Neuronal stem cell (in vitro differentiated cells): Measurements from ENCODE around the gene STK33.

ENCODE experiments used
- DNase-seq: peaks from one replicate; pipeline ENCODE4 v3.0.0-alpha.2; 2013; ENCODE audit warnings: low spot score
- H2AFZ ChIP-seq: one replicate; pipeline ENCODE4 v1.6.1; 2013; ENCODE audit warnings: mild to moderate bottlenecking, low read length, inconsistent platforms
- H2AK5ac ChIP-seq: 2 replicates; pipeline ENCODE4 v1.6.1; 2013; ENCODE audit warnings: low read depth, mild to moderate bottlenecking, inconsistent platforms, low read length, moderate library complexity, mixed read lengths
- H2BK120ac ChIP-seq: 2 replicates; pipeline ENCODE4 v1.6.1; 2013; ENCODE audit warnings: low read depth, mild to moderate bottlenecking, inconsistent platforms, low read length, moderate library complexity, mixed read lengths
- H2BK12ac ChIP-seq: one replicate; pipeline ENCODE4 v1.6.1; 2013; ENCODE audit warnings: low read length, inconsistent platforms
- H2BK15ac ChIP-seq: 2 replicates; pipeline ENCODE4 v1.6.1; 2013; ENCODE audit warnings: mild to moderate bottlenecking, low read length, inconsistent platforms, mixed read lengths
- H2BK5ac ChIP-seq: one replicate; pipeline ENCODE4 v1.6.1; 2013; ENCODE audit warnings: inconsistent platforms, mild to moderate bottlenecking, low read length, moderate library complexity
- H3K14ac ChIP-seq: one replicate; pipeline ENCODE4 v1.6.1; 2013; ENCODE audit warnings: low read length, inconsistent platforms
- H3K18ac ChIP-seq: 2 replicates; pipeline ENCODE4 v1.6.1; 2013; ENCODE audit warnings: low read length, inconsistent platforms
- H3K23ac ChIP-seq: 2 replicates; pipeline ENCODE4 v1.6.1; 2013; ENCODE audit warnings: low read depth, mild to moderate bottlenecking, mixed read lengths, low read length, inconsistent platforms; ENCODE audit not compliant: poor library complexity
- H3K27ac ChIP-seq: replicated peaks from 3 replicates; pipeline ENCODE4 v1.5.1; 2013; ENCODE audit warnings: low read length, inconsistent platforms
- H3K27me3 ChIP-seq, 3 experiments: 2 replicates each; pipeline ENCODE4 v1.6.1; 2013; ENCODE audit warnings: low read length in 3 of 3, mild to moderate bottlenecking in 2 of 3, inconsistent platforms in 1 of 3, low read depth in 1 of 3, mixed read lengths in 1 of 3, moderate library complexity in 1 of 3; ENCODE audit not compliant: control insufficient read depth in 3 of 3, insufficient read depth in 3 of 3
- H3K36me3 ChIP-seq, 2 donors: replicated peaks in 1 of 2; 2 replicates each; pipeline ENCODE4 v1.6.1; 2013; ENCODE audit warnings: low read length in 2 of 2; ENCODE audit not compliant: control insufficient read depth in 2 of 2, insufficient read depth in 2 of 2
- H3K4ac ChIP-seq: 2 replicates; pipeline ENCODE4 v1.6.1; 2013; ENCODE audit warnings: inconsistent platforms, mild to moderate bottlenecking, low read length, moderate library complexity
- H3K4me1 ChIP-seq, 2 donors: 1 replicate in 1 of 2; 2 replicates in 1 of 2; pipeline ENCODE4 v1.6.1; 2013; ENCODE audit warnings: low read length in 2 of 2, low read depth in 1 of 2; ENCODE audit not compliant: control insufficient read depth in 2 of 2, insufficient read depth in 1 of 2
- H3K4me2 ChIP-seq: one replicate; pipeline ENCODE4 v1.6.1; 2013; ENCODE audit warnings: mild to moderate bottlenecking, low read length, inconsistent platforms; ENCODE audit not compliant: insufficient read depth, poor library complexity, severe bottlenecking
- H3K4me3 ChIP-seq, 2 donors: 2 replicates each; pipeline ENCODE4 v1.5.1; 2013; ENCODE audit warnings: low read length in 2 of 2, mild to moderate bottlenecking in 2 of 2, inconsistent platforms in 1 of 2, moderate library complexity in 1 of 2
- H3K79me1 ChIP-seq: one replicate; pipeline ENCODE4 v1.6.1; 2013; ENCODE audit warnings: low read depth, mild to moderate bottlenecking, inconsistent platforms, low read length, moderate library complexity
- H3K9ac ChIP-seq: one replicate; pipeline ENCODE4 v1.6.1; 2013; ENCODE audit warnings: mild to moderate bottlenecking, low read depth, low read length, inconsistent platforms; ENCODE audit not compliant: poor library complexity
- H3K9me3 ChIP-seq, 2 donors: replicated peaks in 1 of 2; 2 replicates each; pipeline versions ENCODE3 to v1.6.1; 2013; ENCODE audit warnings: low read length in 2 of 2, mild to moderate bottlenecking in 2 of 2, inconsistent platforms in 1 of 2, low read depth in 1 of 2, mixed read lengths in 1 of 2, moderate library complexity in 1 of 2; ENCODE audit not compliant: control insufficient read depth in 2 of 2, insufficient read depth in 1 of 2
- H4K8ac ChIP-seq: one replicate; pipeline ENCODE4 v1.6.1; 2013; ENCODE audit warnings: low read depth, mild to moderate bottlenecking, inconsistent platforms, low read length, moderate library complexity
- H4K91ac ChIP-seq: one replicate; pipeline ENCODE4 v1.6.1; 2013; ENCODE audit warnings: low read length, low read depth, mild to moderate bottlenecking, inconsistent platforms; ENCODE audit not compliant: poor library complexity
- WGBS, 2 donors: extraction: QIAGEN DNeasy Blood & Tissue Kit; methylation state at CpG; one replicate each; pipeline ENCODE4 v1.1.7; 2013; ENCODE audit warnings: missing lambda C conversion rate in 2 of 2, mixed read lengths in 1 of 2; ENCODE audit not compliant: insufficient read length in 2 of 2, insufficient replicate concordance in 1 of 2; ENCODE audit errors: extremely low coverage in 2 of 2; 5-methylcytosine and 5-hydroxymethylcytosine counted together

The STK33 gene

DNA sequence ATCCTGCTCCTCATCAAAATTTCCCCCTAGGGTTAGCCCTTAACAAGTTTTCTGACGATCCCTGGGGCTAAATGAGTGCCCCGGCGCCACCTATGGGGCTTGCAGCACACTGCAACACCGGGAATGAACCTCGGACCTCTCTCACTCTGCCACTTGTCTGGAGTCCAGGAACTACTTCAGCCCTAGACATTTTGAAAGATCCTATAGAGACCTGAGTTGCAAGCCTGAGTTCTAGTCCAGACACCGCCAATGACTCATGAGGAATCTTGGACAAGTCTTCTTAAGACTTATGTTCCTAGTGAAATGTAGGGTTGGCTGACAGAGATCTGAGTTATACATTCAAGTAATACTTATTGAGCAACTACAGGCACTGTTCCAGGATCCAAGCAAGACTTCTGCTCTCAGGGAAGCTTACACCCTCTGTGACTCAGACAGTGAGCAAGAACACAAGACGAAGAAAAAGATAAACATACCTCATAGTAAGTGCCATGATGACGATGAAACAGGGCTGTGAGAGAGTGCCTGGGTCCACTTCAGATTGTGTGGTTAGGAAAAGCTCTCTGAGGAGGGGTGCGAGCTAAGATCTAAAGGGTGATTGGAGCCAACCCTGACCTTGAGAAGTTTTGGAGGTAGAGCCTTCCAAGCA, 10.2 kb upstream of the STK33 start:
- Histone ChIP-seq H3K9ac (no peak overlapping the region), H3K23ac (no peak overlapping the region), H4K8ac (no peak overlapping the region), H3K4me3 (no peak overlapping the region), H3K4me2 (no peak overlapping the region), H3K27me3 (no peaks in the 10 kb centered on the region), H3K9me3 (no peaks in the 10 kb centered on the region), H2AFZ (peak overlapping the region; percentile 15), H3K36me3 (no peaks in the 10 kb centered on the region), H3K79me1 (no peaks in the 10 kb centered on the region), H3K4ac (no peak overlapping the region), H2BK120ac (no peak overlapping the region), H4K91ac (no peak overlapping the region), H2BK5ac (no peak overlapping the region), H2BK15ac (no peak overlapping the region), H3K14ac (no peak overlapping the region), H3K27ac (no peak overlapping the region), H2BK12ac (no peak overlapping the region), H2AK5ac (no peak overlapping the region), H3K4me1 (peaks cover 3 to 7% of the 10 kb centered on the region in 2 donors), H3K18ac (no peak overlapping the region)
- no CpG with 5 or more reads among the region's 9 CpGs for WGBS, 2 donors
- peak; percentile 51 for DNase-seq

DNA sequence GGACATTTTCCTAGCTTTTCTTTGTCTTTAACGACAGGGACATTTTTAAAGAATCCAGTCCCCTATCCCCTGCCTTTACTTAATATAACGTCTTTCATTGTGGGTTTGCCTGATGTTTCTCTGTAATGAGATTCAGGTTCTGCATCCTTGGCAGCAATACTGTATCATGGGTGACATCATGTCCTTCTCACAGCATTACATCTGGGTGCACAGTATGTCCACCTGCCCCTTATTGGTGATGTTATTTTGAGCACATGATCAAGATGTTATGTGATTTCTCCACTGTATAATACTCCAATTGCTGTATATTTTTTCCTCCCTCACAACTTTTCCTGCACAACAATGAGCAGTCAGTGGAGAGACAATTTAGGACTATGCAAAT, 9.7 kb upstream of the STK33 start:
- WGBS, 2 donors: no CpG with 5 or more reads among the region's 2 CpGs
- no peak overlapping the region for H2BK12ac ChIP-seq
- no peak overlapping the region for H3K4ac ChIP-seq
- DNase-seq: no peak
- H3K9me3 ChIP-seq: no peaks in the 10 kb centered on the region
- H3K4me2 ChIP-seq: no peak overlapping the region
- H3K79me1 ChIP-seq: no peaks in the 10 kb centered on the region
- H2BK120ac ChIP-seq: no peak overlapping the region
- no peak overlapping the region for H3K9ac ChIP-seq
- H2AK5ac ChIP-seq: no peak overlapping the region
- H4K91ac ChIP-seq: no peak overlapping the region
- no peaks in the 10 kb centered on the region for H3K27me3 ChIP-seq
- H3K4me3 ChIP-seq: no peak overlapping the region
- H3K4me1 ChIP-seq: peaks cover 3 to 7% of the 10 kb centered on the region in 2 donors
- no peak overlapping the region for H4K8ac ChIP-seq
- H2BK5ac ChIP-seq: no peak overlapping the region
- H3K36me3 ChIP-seq: no peaks in the 10 kb centered on the region
- H3K18ac ChIP-seq: no peak overlapping the region
- no peak overlapping the region for H3K23ac ChIP-seq
- no peak overlapping the region for H2AFZ ChIP-seq
- no peak overlapping the region for H2BK15ac ChIP-seq
- H3K27ac ChIP-seq: no peak overlapping the region
- H3K14ac ChIP-seq: no peak overlapping the region

DNA sequence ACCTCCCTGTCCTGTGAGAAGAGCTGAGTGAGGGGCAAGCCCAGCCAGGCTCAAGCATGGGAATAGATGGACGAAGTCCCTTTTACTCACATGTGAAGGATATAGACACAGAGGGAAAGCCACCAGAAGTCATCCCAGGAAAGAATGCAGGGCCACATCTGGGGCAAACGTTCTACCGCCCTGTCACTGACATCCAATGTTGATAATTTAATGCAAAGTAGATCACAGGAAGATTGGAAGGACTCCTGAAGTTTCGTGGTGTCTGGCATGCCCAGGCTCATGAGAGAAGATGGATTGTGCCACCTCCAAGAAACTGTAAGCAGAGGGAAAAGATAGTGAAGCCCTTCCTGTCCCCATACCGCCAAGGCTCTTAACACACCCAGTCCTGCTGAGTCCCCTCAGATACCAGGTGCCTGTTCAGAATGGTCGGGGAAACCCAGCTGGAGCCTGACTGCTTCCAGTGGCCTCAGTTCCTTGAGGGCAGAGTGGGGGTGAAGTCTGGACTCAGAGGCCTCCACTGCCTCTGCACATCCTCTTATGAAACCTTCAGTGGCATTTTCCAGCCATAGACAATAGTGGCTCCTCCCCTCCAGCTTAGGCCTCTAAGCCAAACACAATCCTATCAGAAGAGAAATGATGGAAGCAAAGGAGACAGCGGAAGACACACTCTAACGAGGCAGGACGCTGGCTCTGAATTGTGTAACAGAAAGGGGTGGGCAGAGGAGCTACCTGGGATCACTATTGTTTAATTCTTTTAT, 7.5 kb upstream of the STK33 start:
- Histone ChIP-seq H3K4me3 (no peak overlapping the region), H4K91ac (no peak overlapping the region), H3K79me1 (no peaks in the 10 kb centered on the region), H3K9ac (no peak overlapping the region), H2BK12ac (no peak overlapping the region), H3K27ac (peak overlapping the region; percentile 19), H2BK5ac (no peak overlapping the region), H3K4ac (no peak overlapping the region), H2BK15ac (no peak overlapping the region), H2AFZ (peak overlapping the region; percentile 85), H3K4me2 (no peak overlapping the region), H3K36me3 (no peaks in the 10 kb centered on the region), H3K27me3 (no peaks in the 10 kb centered on the region), H2AK5ac (no peak overlapping the region), H3K23ac (no peak overlapping the region), H3K4me1 (peaks cover 3 to 7% of the 10 kb centered on the region in 2 donors), H4K8ac (no peak overlapping the region), H3K9me3 (no peaks in the 10 kb centered on the region), H3K18ac (peak overlapping the region; percentile 5), H3K14ac (no peak overlapping the region), H2BK120ac (no peak overlapping the region)
- WGBS, 2 donors: no CpG with 5 or more reads among the region's 9 CpGs
- no peak for DNase-seq

DNA sequence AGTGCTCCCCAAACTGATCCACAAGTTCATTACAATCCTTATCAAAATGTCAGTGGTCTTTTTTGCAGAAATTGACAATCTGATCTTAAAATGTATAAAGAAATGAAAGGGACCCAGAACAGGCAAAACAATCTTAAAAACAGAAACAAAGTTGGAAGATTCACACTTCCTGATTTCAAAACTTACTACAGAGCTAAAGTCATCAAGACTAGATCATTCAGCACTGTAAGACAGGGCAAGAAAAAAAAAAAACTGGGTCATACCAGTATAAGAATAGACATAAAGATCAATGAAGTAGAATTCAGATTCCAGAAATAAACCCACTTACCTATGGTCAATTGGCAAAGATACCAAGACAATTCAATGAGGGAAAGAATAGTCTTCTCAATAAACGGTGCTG, 4.5 kb upstream of the STK33 start:
- no peak overlapping the region for H2BK15ac ChIP-seq
- no peak overlapping the region for H3K27ac ChIP-seq
- no peak overlapping the region for H2AK5ac ChIP-seq
- peaks cover 3 to 10% of the 10 kb centered on the region in 2 donors for H3K4me1 ChIP-seq
- H3K4ac ChIP-seq: no peak overlapping the region
- no peak overlapping the region for H2BK5ac ChIP-seq
- no peak overlapping the region for H3K23ac ChIP-seq
- no peak overlapping the region for H3K9ac ChIP-seq
- no peaks in the 10 kb centered on the region for H3K79me1 ChIP-seq
- H2BK120ac ChIP-seq: no peak overlapping the region
- no peak overlapping the region for H2BK12ac ChIP-seq
- H2AFZ ChIP-seq: no peak overlapping the region
- H4K91ac ChIP-seq: no peak overlapping the region
- no peaks in the 10 kb centered on the region for H3K36me3 ChIP-seq
- DNase-seq: no peak
- no peak overlapping the region for H3K4me2 ChIP-seq
- no peak overlapping the region for H4K8ac ChIP-seq
- no CpG with 5 or more reads among the region's 1 CpG for WGBS, 2 donors
- no peaks in the 10 kb centered on the region for H3K9me3 ChIP-seq
- H3K4me3 ChIP-seq: no peak overlapping the region
- H3K27me3 ChIP-seq: no peaks in the 10 kb centered on the region
- H3K18ac ChIP-seq: no peak overlapping the region
- H3K14ac ChIP-seq: no peak overlapping the region
